T-helper 22 cell (primary cell): ENCODE data around the gene VWF.
"Not testable (repeated sequence)": the region's sequence is repeated elsewhere in the genome, so short reads cannot be mapped to it uniquely, and the experiment has no call there.

Experiments
- DNase-seq: peaks from one replicate; pipeline ENCODE4 v3.0.0-alpha.2; 2020; ENCODE audit warnings: low read depth

The VWF gene

GRCh38 chr12:6104027-6104426 is 20.4 kb downstream of the VWF start:
- no peak for DNase-seq

- DNase-seq, result not testable (repeated sequence)
Observed at GRCh38 chr12:6102021-6102420, 22.4 kb downstream of the VWF start.

- DNase-seq, result no peak
Observed at GRCh38 chr12:6099316-6099715, 25.2 kb downstream of the VWF start.

- DNase-seq, result no peak
Observed at GRCh38 chr12:6097411-6097810, 27.1 kb downstream of the VWF start.

- no peak for DNase-seq
Observed at GRCh38 chr12:6096527-6096926, 27.9 kb downstream of the VWF start.

GRCh38 chr12:6095269-6095668 is 29.2 kb downstream of the VWF start:
- DNase-seq, result no peak

GRCh38 chr12:6093764-6094163 is 30.7 kb downstream of the VWF start:
- DNase-seq, result no peak

- no peak for DNase-seq
Observed at GRCh38 chr12:6092784-6093722, 31.4 kb downstream of the VWF start.

GRCh38 chr12:6091786-6092566 is 32.5 kb downstream of the VWF start:
- no peak for DNase-seq

- DNase-seq, result no peak
Observed at GRCh38 chr12:6090803-6091202, 33.7 kb downstream of the VWF start.

- DNase-seq, result no peak
Observed at GRCh38 chr12:6088921-6089747, 35.3 kb downstream of the VWF start.

- no peak for DNase-seq
Observed at GRCh38 chr12:6086316-6086715, 38.2 kb downstream of the VWF start.

- no peak for DNase-seq
Observed at GRCh38 chr12:6085841-6086240, 38.6 kb downstream of the VWF start.

GRCh38 chr12:6084969-6085450 is 39.5 kb downstream of the VWF start:
- DNase-seq, result no peak

- DNase-seq, result no peak
Observed at GRCh38 chr12:6084261-6084968, 40.1 kb downstream of the VWF start.

- no peak for DNase-seq
Observed at GRCh38 chr12:6083601-6084000, 40.9 kb downstream of the VWF start.

- no peak for DNase-seq
Observed at GRCh38 chr12:6082613-6083012, 41.9 kb downstream of the VWF start.

- no peak for DNase-seq
Observed at GRCh38 chr12:6080149-6081045, 44.1 kb downstream of the VWF start.

GRCh38 chr12:6078398-6079096 is 45.9 kb downstream of the VWF start:
- no peak for DNase-seq

GRCh38 chr12:6077692-6078083 is 46.8 kb downstream of the VWF start:
- DNase-seq, result no peak
